GM23248 (cell line): ENCODE measurements around the gene OR10A7. TPM values are rescaled to one million over a fixed set of nuclear protein-coding genes. Genes with fewer than 3 reads are reported as not detected.

Experiments
- DNase-seq: peaks from one replicate; pipeline ENCODE4 v3.0.0-alpha.2; 2015
- H2AFZ ChIP-seq: fragments of 200-600 bp; sonication (generic); 2 replicates; pipeline ENCODE4 v1.6.1; 2016; ENCODE audit warnings: antibody characterized with exemption
- H3F3A ChIP-seq: fragments of 200-600 bp; sonication (generic); 2 replicates; pipeline ENCODE4 v1.6.1; 2016; ENCODE audit warnings: mild to moderate bottlenecking, antibody characterized with exemption, mixed run types; ENCODE audit not compliant: insufficient read depth
- H3K27ac ChIP-seq: fragments of 200-600 bp; sonication (generic); 2 replicates; pipeline ENCODE4 v1.5.1; 2016; ENCODE audit warnings: mild to moderate bottlenecking
- H3K27me3 ChIP-seq: fragments of 200-600 bp; sonication (generic); replicated peaks from 2 replicates; pipeline ENCODE4 v1.6.1; 2016; ENCODE audit warnings: mild to moderate bottlenecking; ENCODE audit not compliant: insufficient read depth
- H3K36me3 ChIP-seq: fragments of 200-600 bp; sonication (generic); 2 replicates; pipeline ENCODE4 v1.6.1; 2016; ENCODE audit warnings: low read depth, mild to moderate bottlenecking
- H3K4me1 ChIP-seq: fragments of 200-600 bp; sonication (generic); 2 replicates; pipeline ENCODE4 v1.6.1; 2016; ENCODE audit warnings: mild to moderate bottlenecking; ENCODE audit not compliant: insufficient read depth
- H3K4me2 ChIP-seq: fragments of 200-600 bp; sonication (generic); one replicate; pipeline ENCODE4 v1.6.1; 2016; ENCODE audit warnings: mild to moderate bottlenecking; ENCODE audit not compliant: unreplicated experiment
- H3K4me3 ChIP-seq: fragments of 200-600 bp; sonication (generic); 2 replicates; pipeline ENCODE4 v1.5.1; 2016; ENCODE audit warnings: mild to moderate bottlenecking
- H3K79me2 ChIP-seq: fragments of 200-600 bp; sonication (generic); 2 replicates; pipeline ENCODE4 v1.6.1; 2016; ENCODE audit warnings: mild to moderate bottlenecking; ENCODE audit not compliant: insufficient read depth
- H3K9ac ChIP-seq: fragments of 200-600 bp; sonication (generic); 2 replicates; pipeline ENCODE4 v1.6.1; 2016; ENCODE audit warnings: mild to moderate bottlenecking
- H3K9me2 ChIP-seq: fragments of 200-600 bp; sonication (generic); 2 replicates; pipeline ENCODE4 v1.6.1; 2016; ENCODE audit warnings: mixed run types, mild to moderate bottlenecking, moderate library complexity; ENCODE audit not compliant: insufficient read depth
- H3K9me3 ChIP-seq: fragments of 200-600 bp; sonication (generic); one replicate; pipeline ENCODE4 v1.6.1; 2017; ENCODE audit warnings: low read depth
- H4K20me1 ChIP-seq: fragments of 200-600 bp; sonication (generic); 2 replicates; pipeline ENCODE4 v1.6.0; 2016; ENCODE audit not compliant: insufficient read depth
- EZH2 ChIP-seq: fragments of 200-600 bp; sonication (generic); IDR thresholded peaks from 2 replicates; pipeline ENCODE4 v1.6.1; 2018; ENCODE audit warnings: antibody characterized with exemption, mild to moderate bottlenecking; ENCODE audit not compliant: insufficient read depth, poor library complexity, severe bottlenecking
- EZH2phosphoT487 ChIP-seq: fragments of 200-600 bp; sonication (generic); IDR thresholded peaks from 2 replicates; pipeline ENCODE4 v1.6.1; 2018; ENCODE audit warnings: antibody characterized with exemption, moderate library complexity, mild to moderate bottlenecking, low read depth; ENCODE audit not compliant: insufficient read depth
- WGBS, 2 experiments: methylation state at CpG; one replicate each; pipeline ENCODE4 v1.1.6; 2015 to 2017; ENCODE audit warnings: low lambda C conversion rate in 2 of 2, low coverage in 1 of 2; ENCODE audit errors: missing lambda C conversion rate in 2 of 2; 5-methylcytosine and 5-hydroxymethylcytosine counted together
- in situ Hi-C: fragments of 300-500 bp; cut with MboI; formaldehyde crosslinking; loops from 2 replicates; pipeline ENCODE4 v1.15.0; 2020
- polyA plus RNA-seq: library from polyadenylated mRNA; unstranded; fragments of >200 nt; fragmentation: Nextera tagmentation; extraction: Ambion mirVana; gene quantifications from 2 replicates; pipeline ENCODE4 v1.2.1, GENCODE V29; 2016
- total RNA-seq: library from RNA; depleted of rRNA; stranded (reverse); fragments of >200 nt; shearing (Covaris generic); gene quantifications from 2 replicates; pipeline ENCODE4 v1.2.3, GENCODE V29; 2014

The OR10A7 gene
- total and polyA plus RNA-seq, 2 experiments from 2014 or later, result not detected

- 1 to 3% methylated on average over 3 of the region's 3 CpGs for WGBS, 2 experiments
- DNase-seq, result no peak
Measured at GRCh38 chr12:55227643-55228042, 6.8 kb downstream of the OR10A7 start.

DNA sequence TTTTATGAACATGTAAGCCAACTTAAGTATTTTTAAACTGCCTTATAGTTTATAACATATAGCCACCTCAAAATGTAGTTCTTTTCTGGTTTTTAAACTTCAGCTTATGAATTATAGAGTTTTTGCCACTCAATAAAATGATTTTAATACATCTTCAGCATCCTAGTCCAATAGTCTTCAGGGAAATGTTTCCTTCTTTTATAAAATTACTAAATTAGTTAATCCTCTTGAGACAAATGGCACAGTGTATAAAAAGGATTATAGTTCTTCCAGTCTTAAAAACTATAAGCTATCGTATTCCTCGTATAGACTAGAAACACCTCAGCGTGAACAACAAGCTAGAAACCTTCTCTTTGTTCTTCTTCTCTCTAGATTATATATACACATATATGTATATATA, 23.5 kb downstream of the OR10A7 start, which contains the start of gene OR6C74:
Gene OR6C74, plus strand, starts transcription at position 301 of the 400 bp plus-strand sequence. CDS start 2,679 bp downstream, outside the sequence.
- Histone ChIP-seq H3K9me3 (no peaks in the 10 kb centered on the region), H3K4me1 (no peaks in the 10 kb centered on the region), H3K4me2 (no peak within 1 kb of the TSS), H2AFZ (no peak within 1 kb of the TSS), H3K4me3 (no peak within 1 kb of the TSS), H3K9me2 (no peaks in the 10 kb centered on the region), H3K9ac (no peak within 1 kb of the TSS), H3K27ac (no peak within 1 kb of the TSS), H4K20me1 (no peaks in the 10 kb centered on the region), H3K27me3 (no peaks in the 10 kb centered on the region), H3F3A (no peaks in the 10 kb centered on the region), H3K79me2 (no peaks in the 10 kb centered on the region), H3K36me3 (no peaks in the 10 kb centered on the region)
- TF ChIP-seq EZH2phosphoT487, result no peak
- TF ChIP-seq EZH2, result no peak
- no peak for DNase-seq
- WGBS, 2 experiments, result 7 to 14% methylated on average over 3 of the region's 3 CpGs
- in situ Hi-C loops, result no loop called here

More at GRCh38 chr12:55227643-55228042, 6.8 kb downstream of the OR10A7 start:
- Histone ChIP-seq H3K4me3 (no peak overlapping the region), H2AFZ (no peak overlapping the region), H3K36me3 (no peaks in the 10 kb centered on the region), H3K9ac (no peak overlapping the region), H3K9me3 (no peaks in the 10 kb centered on the region), H3K27me3 (no peaks in the 10 kb centered on the region), H3K79me2 (no peaks in the 10 kb centered on the region), H3K27ac (no peak overlapping the region), H3K4me2 (no peak overlapping the region), H3F3A (no peaks in the 10 kb centered on the region), H4K20me1 (no peaks in the 10 kb centered on the region), H3K4me1 (no peaks in the 10 kb centered on the region), H3K9me2 (peaks cover 5% of the 10 kb centered on the region; the same call in 1 of the 2 replicates)
- TF ChIP-seq EZH2phosphoT487, result no peak
- in situ Hi-C loops, result no loop called here

DNA sequence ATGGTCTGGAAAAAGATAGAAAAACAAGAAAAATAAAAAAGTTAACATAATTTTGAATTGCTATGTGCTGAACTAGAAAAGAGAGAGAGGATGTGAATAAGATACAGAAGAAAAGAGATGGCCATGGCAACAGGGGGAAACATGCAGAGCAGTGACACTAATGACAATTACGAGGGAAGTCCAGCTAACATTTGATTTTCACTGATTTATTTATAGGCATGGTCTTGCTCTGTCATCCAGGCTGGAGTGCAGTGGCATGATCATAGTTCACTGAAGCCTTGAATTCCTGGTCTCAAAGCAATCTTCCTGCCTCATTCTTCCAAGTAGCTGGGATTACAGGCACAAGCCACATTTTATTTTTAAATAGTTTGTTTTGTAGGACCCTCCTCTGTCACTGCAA, 25.3 kb downstream of the OR10A7 start:
- no peaks in the 10 kb centered on the region for H3K79me2 ChIP-seq
- no peak for TF ChIP-seq EZH2
- TF ChIP-seq EZH2phosphoT487, result no peak
- no peaks in the 10 kb centered on the region for H4K20me1 ChIP-seq
- no peaks in the 10 kb centered on the region for H3K9me2 ChIP-seq
- no peak overlapping the region for H3K4me3 ChIP-seq
- no peak overlapping the region for H3K27ac ChIP-seq
- no peaks in the 10 kb centered on the region for H3K9me3 ChIP-seq
- no peak overlapping the region for H3K9ac ChIP-seq
- H3K4me1 ChIP-seq, result no peaks in the 10 kb centered on the region
- no peak overlapping the region for H3K4me2 ChIP-seq
- no peaks in the 10 kb centered on the region for H3K27me3 ChIP-seq
- no peak for DNase-seq
- in situ Hi-C loops, result no loop called here
- H3F3A ChIP-seq, result no peaks in the 10 kb centered on the region
- H2AFZ ChIP-seq, result no peak overlapping the region
- WGBS, 2 experiments, result 0 to 17% methylated on average over 1 of the region's 1 CpG
- no peaks in the 10 kb centered on the region for H3K36me3 ChIP-seq

GRCh38 chr12:55250944-55251343, 30.1 kb downstream of the OR10A7 start:
- Histone ChIP-seq H2AFZ (no peak overlapping the region), H3F3A (no peaks in the 10 kb centered on the region), H3K4me3 (no peak overlapping the region), H4K20me1 (no peaks in the 10 kb centered on the region), H3K4me1 (no peaks in the 10 kb centered on the region), H3K36me3 (no peaks in the 10 kb centered on the region), H3K9ac (no peak overlapping the region), H3K27me3 (no peaks in the 10 kb centered on the region), H3K4me2 (no peak overlapping the region), H3K9me3 (no peaks in the 10 kb centered on the region), H3K79me2 (no peaks in the 10 kb centered on the region), H3K9me2 (no peaks in the 10 kb centered on the region), H3K27ac (no peak overlapping the region)
- no peak for TF ChIP-seq EZH2phosphoT487
- TF ChIP-seq EZH2, result no peak
- no peak for DNase-seq
- in situ Hi-C loops, result no loop called here
- 2 to 12% methylated on average over 3 of the region's 3 CpGs for WGBS, 2 experiments

DNA sequence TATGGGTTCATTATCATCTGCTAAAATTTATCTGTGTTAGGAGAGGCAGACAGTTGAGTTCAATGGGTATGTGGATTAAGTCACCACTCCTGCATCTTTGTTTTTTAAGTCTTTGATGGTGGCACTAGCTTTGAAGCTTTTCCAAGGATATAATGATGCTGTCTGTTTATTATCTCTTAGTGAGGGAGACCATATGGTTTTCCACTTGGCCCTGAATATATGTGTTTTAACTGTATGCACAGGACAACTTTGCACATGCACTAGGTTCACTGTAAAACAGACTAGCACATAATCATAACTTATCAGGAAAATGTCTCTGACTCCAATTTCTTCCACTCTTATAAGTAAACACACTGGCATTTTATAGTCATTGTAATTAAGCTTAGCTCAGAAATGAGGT, 32.5 kb downstream of the OR10A7 start:
- no peaks in the 10 kb centered on the region for H3K9me3 ChIP-seq
- no peaks in the 10 kb centered on the region for H3K79me2 ChIP-seq
- H3F3A ChIP-seq, result no peaks in the 10 kb centered on the region
- DNase-seq, result no peak
- in situ Hi-C loops, result no loop called here
- no peak overlapping the region for H3K27ac ChIP-seq
- H3K9ac ChIP-seq, result no peak overlapping the region
- no peak overlapping the region for H2AFZ ChIP-seq
- H3K4me2 ChIP-seq, result no peak overlapping the region
- H3K4me3 ChIP-seq, result no peak overlapping the region
- no peaks in the 10 kb centered on the region for H3K4me1 ChIP-seq
- no peaks in the 10 kb centered on the region for H4K20me1 ChIP-seq
- no peaks in the 10 kb centered on the region for H3K9me2 ChIP-seq
- no peaks in the 10 kb centered on the region for H3K27me3 ChIP-seq
- H3K36me3 ChIP-seq, result no peaks in the 10 kb centered on the region
- TF ChIP-seq EZH2, result no peak
- TF ChIP-seq EZH2phosphoT487, result no peak
